Measurements from ENCODE around the gene PIGK.

Gene PIGK

GRCh38 chr1:77096496-77097255 lies 122.6 kb downstream of the PIGK start:
- DNase-seq (ENCODE audit: low spot score): no peak

GRCh38 chr1:77095236-77095635 lies 124.0 kb downstream of the PIGK start:
- DNase-seq (ENCODE audit: low spot score): no peak

DNA sequence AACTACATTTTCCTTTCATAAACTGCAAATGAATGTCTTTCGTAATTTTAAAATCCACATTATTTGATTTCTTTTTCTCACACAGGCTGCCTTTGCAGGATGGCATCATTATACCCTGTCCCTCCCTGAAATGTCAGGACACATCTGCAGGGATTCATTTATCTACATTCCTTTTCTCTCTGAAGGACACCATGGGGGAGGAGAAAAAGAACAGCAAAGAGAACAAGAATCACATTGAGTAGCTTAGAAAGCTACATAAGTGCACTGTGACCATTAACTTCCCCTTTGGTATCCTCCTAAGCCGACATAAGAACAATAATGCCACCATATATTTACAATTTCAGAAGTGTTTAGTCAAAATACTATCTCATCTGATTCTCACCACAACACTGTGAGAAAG lies 129.5 kb downstream of the PIGK start:
- no peak for DNase-seq (ENCODE audit: low spot score)

DNA sequence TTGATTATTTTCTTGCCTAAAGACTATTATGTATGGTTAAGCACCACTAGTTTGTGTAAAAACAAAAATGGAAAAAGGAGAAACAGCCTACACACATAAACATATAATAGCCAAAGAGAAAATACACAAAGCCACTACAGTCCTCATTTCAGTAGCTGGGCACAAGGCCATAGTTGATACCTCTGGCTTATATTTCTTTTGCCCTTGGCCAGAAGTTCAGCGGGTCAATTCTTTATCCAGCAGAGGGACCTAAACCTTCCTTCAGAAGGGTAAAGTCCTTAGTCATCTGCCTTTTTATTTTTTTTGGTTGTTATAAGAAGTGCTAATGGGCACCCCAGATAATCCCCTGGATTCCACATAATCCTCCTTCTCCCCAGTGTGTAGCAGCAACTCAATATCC lies 134.1 kb downstream of the PIGK start:
- no peak for DNase-seq (ENCODE audit: low spot score)

DNA sequence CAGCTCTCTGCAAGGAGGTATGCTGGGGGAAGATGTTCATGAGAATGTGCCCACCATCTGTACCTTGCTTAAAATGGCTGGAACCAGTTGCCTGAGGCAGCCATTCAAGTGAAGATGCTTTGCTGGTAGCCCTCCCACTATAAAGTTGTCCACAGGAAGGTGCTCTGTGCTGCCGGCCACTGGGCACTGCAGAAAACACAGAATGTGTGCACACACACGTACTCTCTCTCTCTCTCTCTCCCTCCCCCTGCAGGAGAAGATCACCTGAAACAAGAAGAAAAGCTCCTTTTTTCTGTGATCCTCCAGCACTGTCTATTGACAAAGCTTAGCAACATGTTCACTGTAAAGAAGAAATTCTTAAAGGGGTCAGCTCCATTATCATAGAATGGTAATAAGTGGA lies 134.8 kb downstream of the PIGK start:
- no peak for DNase-seq (ENCODE audit: low spot score)

DNA sequence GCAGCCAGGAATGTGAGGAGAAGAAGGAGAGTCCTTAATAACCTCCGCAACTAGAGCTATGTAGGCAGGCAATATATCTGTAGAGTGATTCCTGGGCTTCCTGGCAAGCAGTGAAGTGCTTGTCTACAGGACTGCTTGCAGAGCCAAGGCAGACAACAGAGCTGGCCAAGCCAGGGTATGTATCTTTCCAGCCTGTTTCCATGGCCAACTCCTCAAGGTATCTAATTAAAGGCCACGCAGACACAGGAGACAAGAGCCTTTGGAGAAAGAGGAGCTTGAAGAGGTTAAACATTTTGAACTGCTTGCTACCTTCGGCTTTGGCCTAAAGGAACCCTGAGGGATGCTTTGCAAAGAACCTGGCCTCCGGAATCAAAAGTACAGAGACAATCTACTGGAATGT lies 137.4 kb downstream of the PIGK start:
- DNase-seq (ENCODE audit: low spot score): no peak

- DNase-seq (ENCODE audit: low spot score): no peak
These were observed 142.5 kb downstream of the PIGK start for GRCh38 chr1:77076759-77077158.

GRCh38 chr1:77068013-77068412 lies 151.2 kb downstream of the PIGK start:
- no peak for DNase-seq (ENCODE audit: low spot score)

GRCh38 chr1:77065693-77066342 lies 153.4 kb downstream of the PIGK start:
- no peak for DNase-seq (ENCODE audit: low spot score)

DNA sequence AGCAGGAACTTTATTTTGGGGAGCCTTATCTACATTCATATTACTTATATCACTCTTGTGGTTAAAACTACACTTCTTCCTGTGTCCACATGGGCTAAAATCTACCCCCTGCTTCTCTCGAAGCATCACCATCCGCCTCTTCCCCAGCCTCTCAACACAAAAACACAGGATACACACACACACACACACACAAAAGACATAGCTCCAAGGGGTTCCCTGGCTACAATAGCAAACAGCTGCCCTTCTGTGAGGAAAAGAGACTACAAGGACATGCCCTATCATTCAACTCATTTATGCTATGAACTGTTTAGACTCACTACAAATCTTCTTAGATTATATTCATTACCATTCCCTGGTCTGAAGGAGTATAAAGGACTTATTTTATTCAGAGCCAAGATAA lies 155.0 kb downstream of the PIGK start:
- no peak for DNase-seq (ENCODE audit: low spot score)

GRCh38 chr1:77063118-77063517 lies 156.1 kb downstream of the PIGK start:
- DNase-seq (ENCODE audit: low spot score): no peak

GRCh38 chr1:77061162-77061561 lies 158.1 kb downstream of the PIGK start:
- no peak for DNase-seq (ENCODE audit: low spot score)

DNA sequence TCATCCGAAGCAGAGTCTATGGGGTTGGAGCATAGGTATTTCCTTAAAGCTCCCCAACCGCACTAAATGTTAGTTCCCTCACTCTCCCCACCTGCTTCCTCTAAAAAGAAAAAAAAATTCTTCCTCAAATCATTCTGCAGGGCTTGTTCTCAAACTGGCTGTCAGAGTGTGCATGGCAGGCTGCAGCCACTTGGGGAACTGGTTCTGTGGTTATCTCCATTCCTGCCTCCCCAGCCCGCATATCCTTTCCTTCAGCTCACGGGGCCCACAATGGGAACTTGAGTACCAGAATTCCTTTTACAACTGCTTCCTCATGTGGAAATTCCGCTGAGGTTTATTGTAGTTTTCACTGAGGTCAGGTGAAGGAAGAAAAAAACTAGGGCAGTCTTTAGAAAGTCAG lies 159.2 kb downstream of the PIGK start:
- DNase-seq (ENCODE audit: low spot score): no peak

DNA sequence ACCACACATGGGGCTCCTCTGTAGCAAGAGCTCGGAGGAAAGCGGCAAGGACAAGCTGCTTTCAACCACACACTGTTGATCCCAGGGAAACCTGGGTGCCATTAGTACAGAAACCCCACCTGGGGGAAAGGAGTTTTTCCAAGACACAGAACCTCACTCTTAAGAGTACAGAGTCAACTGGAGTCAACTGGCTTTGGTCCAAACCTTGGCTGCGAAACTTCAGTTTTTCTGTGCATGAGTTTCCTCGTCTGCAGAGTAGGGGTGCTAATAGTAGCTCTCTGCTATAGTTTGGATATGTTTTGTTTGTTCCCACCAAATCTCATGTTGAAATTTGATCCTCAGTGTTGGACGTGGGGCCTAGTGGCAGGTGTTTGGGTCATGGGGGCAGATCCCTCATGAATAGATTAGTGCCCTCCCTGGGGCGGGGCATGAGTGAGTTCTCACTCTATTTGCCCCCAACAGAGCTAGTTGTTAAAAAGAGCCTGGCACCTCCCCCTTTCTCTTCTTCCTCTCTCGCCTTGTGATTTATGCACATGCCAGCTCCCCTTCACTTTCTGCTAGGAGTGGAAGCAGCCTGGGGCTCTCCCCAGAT lies 161.1 kb downstream of the PIGK start:
- no peak for DNase-seq (ENCODE audit: low spot score)

- no peak for DNase-seq (ENCODE audit: low spot score)
These were observed 162.7 kb downstream of the PIGK start for GRCh38 chr1:77056525-77056924.

DNA sequence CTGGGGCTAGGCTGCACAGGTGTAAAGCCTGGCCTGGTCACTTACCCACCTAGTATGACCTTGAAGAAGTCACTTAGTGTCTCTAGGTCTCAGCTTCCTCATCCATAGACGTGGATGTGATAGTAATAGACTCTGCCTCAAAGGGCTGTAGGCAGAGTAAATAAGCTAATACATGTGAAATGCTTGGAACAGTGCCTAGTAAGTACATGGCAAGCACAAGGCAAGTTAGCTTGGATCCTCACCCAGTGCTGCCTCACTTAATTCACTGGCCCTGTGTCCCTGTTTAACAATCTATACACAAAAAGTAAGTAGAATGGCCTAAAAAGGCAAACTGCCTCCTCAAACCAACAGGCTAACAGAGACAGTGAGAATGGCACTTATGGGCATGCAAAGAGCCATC lies 167.8 kb downstream of the PIGK start:
- DNase-seq (ENCODE audit: low spot score): no peak

DNA sequence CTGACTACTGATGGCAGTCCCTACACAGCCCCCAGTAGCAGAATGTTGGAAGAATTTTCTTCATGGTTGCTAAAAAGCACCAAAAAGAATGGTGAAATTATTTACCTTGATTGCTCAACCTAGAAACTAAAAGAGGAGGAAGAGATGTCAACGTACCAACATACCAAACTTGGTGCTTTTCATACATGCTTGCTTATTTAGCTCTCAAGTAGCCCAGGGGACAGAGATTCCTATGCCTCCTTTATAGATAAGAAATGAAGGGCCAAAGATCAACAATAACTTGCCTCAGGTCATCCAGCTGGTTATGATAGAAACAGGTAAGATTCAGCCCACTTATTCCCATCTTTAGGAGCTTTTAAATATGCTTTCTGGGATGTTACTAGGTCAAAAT lies 170.6 kb downstream of the PIGK start:
- no peak for DNase-seq (ENCODE audit: low spot score)

DNA sequence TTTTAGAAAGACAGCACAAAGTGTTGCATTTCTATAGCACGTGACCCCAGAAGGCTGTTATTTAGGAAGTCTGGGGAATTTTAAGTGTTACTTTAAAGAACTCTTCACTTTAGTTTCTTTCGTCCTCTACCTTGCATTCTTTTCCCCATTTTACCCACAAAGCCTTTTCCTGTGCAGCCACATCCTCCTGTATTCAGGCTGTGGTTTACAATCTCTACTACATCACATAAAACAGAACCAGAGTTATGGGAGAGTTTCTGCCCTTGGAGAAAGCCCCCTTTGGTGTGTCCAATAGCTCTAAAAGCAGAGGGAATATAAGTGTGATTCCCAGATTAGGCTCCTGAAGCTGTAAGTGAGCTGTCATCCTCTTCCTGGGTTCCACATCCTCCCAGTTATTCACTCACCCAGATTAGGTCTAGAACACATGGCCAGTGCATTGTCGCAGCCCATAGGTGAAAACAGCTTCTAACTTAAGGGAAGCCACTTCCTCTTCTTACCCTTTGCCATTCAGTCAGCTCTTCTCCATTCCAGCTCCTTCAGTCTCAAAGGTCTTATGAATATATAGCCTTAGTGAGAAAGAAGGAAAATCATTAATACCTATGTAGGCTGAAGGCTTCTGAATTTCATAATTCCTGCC lies 171.1 kb downstream of the PIGK start:
- no peak for DNase-seq (ENCODE audit: low spot score)

DNA sequence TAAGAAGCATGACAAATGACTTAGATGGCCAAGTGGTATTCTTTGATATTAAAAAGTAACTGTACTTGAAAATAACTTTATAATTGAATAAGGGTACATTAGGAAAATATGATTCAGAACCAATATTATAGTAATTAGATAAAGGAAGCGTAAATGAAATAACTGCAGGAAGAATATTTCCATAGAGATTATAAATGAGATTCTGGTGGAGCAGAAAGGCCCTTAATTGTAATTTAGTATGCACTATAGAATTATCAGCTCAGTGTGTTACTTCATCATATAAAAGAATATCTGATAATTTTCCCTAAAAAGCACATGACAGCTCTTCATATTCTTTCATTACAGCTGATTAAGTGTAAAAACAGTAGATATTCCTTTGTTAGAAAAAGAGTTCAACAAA lies 171.7 kb downstream of the PIGK start:
- no peak for DNase-seq (ENCODE audit: low spot score)

DNA sequence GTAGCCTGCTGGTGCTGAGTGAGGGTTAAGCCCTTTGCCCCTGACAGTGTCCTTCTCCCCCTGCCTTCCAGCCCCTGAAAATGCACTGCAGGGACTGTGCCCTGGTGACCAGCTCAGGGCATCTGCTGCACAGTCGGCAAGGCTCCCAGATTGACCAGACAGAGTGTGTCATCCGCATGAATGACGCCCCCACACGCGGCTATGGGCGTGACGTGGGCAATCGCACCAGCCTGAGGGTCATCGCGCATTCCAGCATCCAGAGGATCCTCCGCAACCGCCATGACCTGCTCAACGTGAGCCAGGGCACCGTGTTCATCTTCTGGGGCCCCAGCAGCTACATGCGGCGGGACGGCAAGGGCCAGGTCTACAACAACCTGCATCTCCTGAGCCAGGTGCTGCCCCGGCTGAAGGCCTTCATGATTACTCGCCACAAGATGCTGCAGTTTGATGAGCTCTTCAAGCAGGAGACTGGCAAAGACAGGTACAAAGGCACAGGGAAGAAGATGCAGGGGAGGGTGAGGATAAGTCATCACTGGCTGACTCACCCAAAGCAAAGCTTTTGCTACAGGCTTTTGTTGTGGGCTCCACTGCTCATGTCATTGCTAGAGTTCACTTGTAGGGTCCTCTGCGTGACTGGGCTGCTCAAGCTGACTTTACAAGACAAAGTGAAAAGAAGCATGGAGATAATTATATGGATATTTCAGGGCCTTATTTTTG lies 174.9 kb downstream of the PIGK start:
- no peak for DNase-seq (ENCODE audit: low spot score)

DNA sequence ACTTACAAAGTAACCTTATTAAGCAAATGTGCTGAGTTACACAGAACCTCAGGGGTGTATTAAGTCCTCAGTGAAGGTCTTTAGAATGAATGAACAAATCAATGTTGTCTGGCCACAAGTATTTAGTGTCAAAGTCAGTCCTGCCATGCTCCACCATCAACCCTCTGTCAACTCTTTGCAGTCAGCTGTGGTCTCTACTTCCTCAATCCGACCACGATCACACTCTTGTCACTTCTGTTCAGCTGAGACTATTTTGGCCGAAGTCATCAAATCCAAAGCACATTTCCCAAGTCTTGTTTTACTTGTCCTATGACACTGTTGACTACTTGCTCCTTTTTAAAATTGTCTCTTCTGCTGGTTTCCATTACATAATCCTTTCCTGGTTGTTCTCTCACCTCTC lies 178.4 kb downstream of the PIGK start:
- no peak for DNase-seq (ENCODE audit: low spot score)

DNA sequence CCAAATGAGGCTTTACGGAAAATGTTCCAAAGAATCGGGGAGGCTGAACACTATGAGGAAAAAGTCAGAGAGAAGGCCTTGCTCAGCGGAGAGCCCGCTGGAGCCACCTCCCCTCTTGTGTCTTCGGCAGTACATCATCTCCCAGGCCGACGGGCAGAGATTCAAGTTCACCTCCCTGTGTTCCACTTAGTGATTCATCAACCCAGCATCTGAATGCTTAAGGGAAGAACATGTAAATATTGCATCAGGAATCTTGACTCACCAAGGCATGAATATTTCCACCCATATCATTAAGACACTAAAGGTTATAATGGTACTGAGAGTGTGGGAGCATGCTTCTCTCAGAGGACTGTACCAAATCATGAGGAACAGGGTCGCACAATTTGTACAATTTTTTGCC lies 179.5 kb downstream of the PIGK start:
- no peak for DNase-seq (ENCODE audit: low spot score)

GRCh38 chr1:77039111-77039510 lies 180.1 kb downstream of the PIGK start:
- no peak for DNase-seq (ENCODE audit: low spot score)

All from HuH-7 (cell line).